GM18861 (cell line): Measurements from ENCODE around the gene RSPH6A.
A peak's percentile ranks its signal among the peaks of the same experiment; 100 is the strongest.

Experiments
- ATAC-seq: cut with Tn5 transposase; IDR thresholded peaks from one replicate; pipeline ENCODE4 v1.9.1; 2021; ENCODE audit not compliant: unreplicated experiment

RSPH6A gene

GRCh38 chr19:45814851-45815480 lies at the start of gene RSPH6A:
TSS of gene RSPH6A (minus strand) at chr19:45815308. CDS start at chr19:45815176, 132 bp downstream.
- ATAC-seq, result no peak

DNA sequence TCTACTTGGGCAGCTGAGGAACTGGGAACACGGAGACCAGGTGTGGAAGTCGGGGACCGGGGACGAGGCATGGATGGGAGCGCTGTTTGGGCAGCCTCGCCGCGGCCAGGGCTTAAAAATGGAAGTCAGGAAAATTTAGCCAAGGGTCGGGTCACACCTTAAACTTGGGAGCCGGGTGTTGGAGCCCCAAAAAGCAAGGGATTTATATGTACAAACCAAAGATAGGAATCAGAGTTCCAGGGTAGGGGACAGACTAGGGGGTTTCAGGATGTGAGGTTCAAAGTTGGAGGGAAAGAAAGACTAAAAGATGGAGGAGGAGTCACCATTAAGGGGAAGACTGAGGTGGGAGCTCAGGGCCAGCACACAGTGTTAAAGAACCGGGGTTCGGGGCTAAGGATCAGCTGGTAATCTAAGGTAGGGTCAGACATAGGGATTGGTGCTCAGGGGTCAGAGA lies 49.5 kb upstream of the RSPH6A start:
- ATAC-seq, result no peak

GRCh38 chr19:45863840-45864628 lies 48.9 kb upstream of the RSPH6A start, which contains the start of gene FOXA3:
TSS of gene FOXA3 (plus strand) at chr19:45864326. CDS start at chr19:45864457, 131 bp downstream.
- ATAC-seq, result no peak

DNA sequence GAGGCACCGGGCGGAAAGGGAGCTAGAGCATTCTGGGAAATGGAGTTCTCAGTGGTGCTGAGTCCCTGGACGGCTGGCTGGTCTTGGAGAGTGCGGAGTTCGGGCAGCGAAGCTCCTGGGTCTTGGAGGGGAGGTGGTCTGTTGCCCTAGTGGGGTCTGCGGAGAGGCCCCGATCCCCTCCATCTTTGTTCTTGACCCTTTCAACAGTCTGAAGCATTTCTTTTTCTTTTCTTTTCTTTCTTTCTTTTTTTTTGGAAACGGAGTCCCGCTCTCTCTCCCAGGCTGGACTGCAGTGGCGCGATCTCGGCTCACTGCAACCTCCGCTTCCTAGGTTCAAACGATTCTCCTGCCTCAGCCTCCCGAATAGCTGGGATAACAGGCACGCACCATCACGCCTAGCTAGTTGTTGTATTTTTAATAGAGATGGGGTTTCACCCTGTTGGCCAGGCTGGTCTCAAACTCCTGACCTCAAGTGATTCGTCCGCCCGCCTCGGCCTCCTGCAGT lies 48.3 kb upstream of the RSPH6A start:
- no peak for ATAC-seq

- ATAC-seq, result peak; percentile 82
Measured at GRCh38 chr19:45862564-45863334, 47.6 kb upstream of the RSPH6A start, which contains the start of gene SYMPK. TSS of gene SYMPK (minus strand) at chr19:45863147. CDS start at chr19:45854495, 8,652 bp downstream.

- ATAC-seq, result no peak
Measured at GRCh38 chr19:45862271-45862563, 47.1 kb upstream of the RSPH6A start.

DNA sequence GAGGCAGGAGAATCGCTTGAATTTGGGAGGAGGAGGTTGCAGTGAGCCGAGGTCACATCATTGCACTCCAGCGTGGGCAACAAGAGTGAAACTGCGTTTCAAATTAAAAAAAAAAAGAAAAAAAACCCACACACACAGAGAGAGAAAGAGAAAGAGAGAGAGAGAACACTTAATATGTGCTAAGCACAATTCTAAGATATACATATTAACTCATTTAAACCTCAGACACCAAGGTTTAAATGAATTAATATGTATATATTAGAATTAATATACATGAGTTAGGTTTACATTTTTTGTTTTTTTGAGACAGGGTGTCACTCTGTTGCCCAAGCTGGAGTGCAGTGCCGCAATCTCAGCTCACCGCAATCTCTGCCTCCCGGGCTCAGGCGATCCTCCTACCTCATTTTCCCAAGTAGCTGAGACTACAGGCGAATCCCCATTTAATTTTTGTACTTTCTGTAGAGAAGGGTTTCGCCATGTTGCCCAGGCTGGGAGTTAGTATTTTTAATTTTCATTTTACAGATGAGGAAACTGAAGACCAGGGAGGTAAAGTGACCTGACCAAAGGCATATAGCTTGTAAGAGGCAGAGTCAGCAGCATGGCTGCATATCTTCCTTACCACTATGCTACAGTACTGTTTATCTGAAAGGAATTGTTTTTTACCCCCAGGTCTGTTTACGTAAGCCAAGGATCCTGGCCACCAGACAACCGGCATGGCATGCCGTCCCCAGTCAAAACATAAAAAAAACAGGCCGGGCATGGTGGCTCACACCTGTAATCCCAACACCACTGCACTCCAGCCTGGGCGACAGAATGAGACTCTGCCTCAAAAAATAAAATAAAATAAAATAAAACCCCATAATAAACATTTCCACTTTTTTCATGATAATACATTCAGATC lies 45.5 kb upstream of the RSPH6A start:
- ATAC-seq, result no peak

DNA sequence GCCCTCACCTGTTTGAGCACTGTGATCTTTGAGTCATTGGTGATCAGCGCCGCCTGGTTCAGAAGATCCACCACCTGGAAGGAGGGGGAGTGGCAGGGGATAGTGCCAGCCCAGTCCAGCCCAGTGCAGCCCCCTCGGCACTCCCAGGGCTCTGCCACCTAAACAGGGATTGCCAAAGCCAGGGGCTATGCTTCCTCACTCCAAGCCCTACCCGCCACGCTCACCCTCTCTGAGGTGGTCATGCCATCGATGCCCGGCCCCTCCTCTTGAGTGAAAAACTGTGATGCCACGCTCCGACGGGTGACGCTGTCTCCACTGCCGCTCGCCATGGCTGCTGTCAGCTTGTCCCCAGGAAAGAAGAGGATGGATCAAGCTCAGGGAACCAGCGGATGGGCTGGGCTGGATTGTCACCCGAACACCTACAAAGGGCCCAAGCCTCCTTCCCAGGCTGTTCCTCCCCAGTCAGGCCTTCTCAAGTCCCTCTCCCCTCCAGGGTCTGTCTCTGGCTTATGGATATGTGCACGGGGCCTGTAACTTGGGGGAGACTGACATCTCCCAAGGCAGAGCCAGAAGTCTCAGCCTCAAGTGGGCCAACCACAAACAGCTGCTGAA lies 39.2 kb upstream of the RSPH6A start:
- no peak for ATAC-seq

GRCh38 chr19:45852983-45853382 lies 37.9 kb upstream of the RSPH6A start:
- no peak for ATAC-seq

- no peak for ATAC-seq
Measured at GRCh38 chr19:45852145-45852750, 37.1 kb upstream of the RSPH6A start.

GRCh38 chr19:45848922-45849321 lies 33.8 kb upstream of the RSPH6A start:
- no peak for ATAC-seq

DNA sequence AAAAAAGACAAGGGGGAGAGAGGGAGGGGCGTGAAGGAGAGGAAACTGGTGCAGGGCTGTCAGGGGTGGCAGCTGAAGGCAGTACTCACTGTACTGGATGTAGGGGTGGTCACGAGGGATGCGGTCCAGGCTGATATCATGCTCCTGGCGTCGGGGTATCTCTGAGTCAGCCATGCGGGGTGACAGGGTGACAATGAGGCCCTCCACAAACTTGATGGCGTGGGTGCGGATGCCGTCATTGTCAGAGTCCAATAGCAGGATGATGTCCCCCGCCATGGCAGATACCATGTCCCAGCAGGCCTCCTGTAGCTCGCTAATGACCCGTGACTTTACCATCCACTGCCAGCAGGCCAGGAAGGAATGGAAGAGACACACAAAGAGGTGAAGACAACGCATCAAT lies 32.6 kb upstream of the RSPH6A start:
- ATAC-seq, result no peak

GRCh38 chr19:45842198-45842597 lies 27.1 kb upstream of the RSPH6A start:
- ATAC-seq, result no peak

- no peak for ATAC-seq
Measured at GRCh38 chr19:45834970-45835369, 19.9 kb upstream of the RSPH6A start.

- no peak for ATAC-seq
Measured at GRCh38 chr19:45828945-45829344, 13.8 kb upstream of the RSPH6A start.

- ATAC-seq, result no peak
Measured at GRCh38 chr19:45828523-45828922, 13.4 kb upstream of the RSPH6A start.

DNA sequence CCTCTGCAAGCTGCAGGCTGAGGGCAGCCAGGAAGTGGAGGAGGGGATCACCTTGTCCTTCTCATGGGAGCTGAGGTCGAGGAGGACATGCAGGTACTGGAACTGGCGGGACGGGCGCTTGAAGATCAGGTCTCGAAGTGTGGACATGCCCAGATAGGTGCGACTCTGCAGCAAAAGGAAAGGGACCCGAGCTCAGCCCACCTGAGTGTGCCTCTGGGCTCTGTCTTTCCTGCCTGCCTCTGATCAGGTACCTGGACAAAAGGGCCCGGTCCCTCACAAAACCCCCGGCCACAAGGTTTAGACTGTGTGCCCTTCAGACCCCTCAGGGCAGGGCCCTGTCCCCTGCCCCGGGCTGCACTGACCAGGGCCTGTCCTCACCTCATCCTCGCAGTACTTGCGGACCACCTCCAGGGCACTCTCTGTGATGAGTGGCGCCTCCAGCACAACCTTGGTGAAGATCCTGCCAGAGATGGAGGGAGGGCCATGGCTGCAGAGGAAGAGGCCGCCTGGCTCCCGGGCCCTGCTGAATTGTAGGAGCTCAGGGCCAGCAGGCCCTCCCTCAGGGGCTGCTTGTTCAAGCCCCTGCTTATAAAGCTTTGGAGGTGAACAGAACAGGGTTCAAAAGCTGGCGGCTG lies 12.5 kb upstream of the RSPH6A start:
- ATAC-seq, result no peak

GRCh38 chr19:45826934-45827333 lies 11.8 kb upstream of the RSPH6A start:
- ATAC-seq, result no peak
